Testis (tissue), 2 donors: Measurements from ENCODE around the gene PPA2.

ENCODE experiments used
- CTCF ChIP-seq, 3 experiments: fragments of 450-650 bp in 2 of 3; fragments of 200-600 bp in 1 of 3; sonication (generic) in 1 of 3; IDR thresholded peaks; one replicate each; pipeline ENCODE4 v1.5.1; 2016 to 2019; ENCODE audit warnings: antibody characterized with exemption in 3 of 3, mild to moderate bottlenecking in 2 of 3, moderate library complexity in 1 of 3
- POLR2A ChIP-seq: fragments of 450-650 bp; IDR thresholded peaks from one replicate; pipeline ENCODE4 v1.6.1; 2017; ENCODE audit warnings: antibody characterized with exemption, mild to moderate bottlenecking, moderate library complexity

GRCh38 chr4:105503484-105503883 is 29.6 kb upstream of the PPA2 start:
- TF ChIP-seq CTCF (IDR thresholded peaks at IDR 0.05) (no peak), POLR2A (no peak)
